SH-SY5Y (cell line): ENCODE measurements around the gene ZNF28.

Source experiments
- GATA2 ChIP-seq: IDR thresholded peaks from 2 replicates; pipeline ENCODE4 v1.6.1; 2011; ENCODE audit warnings: mild to moderate bottlenecking, low read depth, low read length
- GATA3 ChIP-seq: IDR thresholded peaks from 2 replicates; pipeline ENCODE4 v1.6.1; 2011; ENCODE audit warnings: low read depth, mild to moderate bottlenecking, low read length, moderate library complexity

GRCh38 chr19:52809801-52810200 lies 11.6 kb downstream of the ZNF28 start:
- TF ChIP-seq GATA2 = no peak
- TF ChIP-seq GATA3 = no peak
